ENCODE measurements around the gene ZNF786. TPM values are rescaled to one million over a fixed set of nuclear protein-coding genes. Genes with fewer than 3 reads are reported as not detected.
"Not testable (repeated sequence)": the region's sequence is repeated elsewhere in the genome, so short reads cannot be mapped to it uniquely, and the experiment has no call there.

The ZNF786 gene
- total RNA-seq, 1 donor from 2014 or later: 16.2 TPM

GRCh38 chr7:149050941-149051340, 39.6 kb downstream of the ZNF786 start:
- no peak overlapping the region for H3K4me3 Mint-ChIP-seq
- no peak overlapping the region for H3K27ac Mint-ChIP-seq (ENCODE audit: unreplicated experiment)
- H3K27me3 Mint-ChIP-seq (ENCODE audit: low read depth): no peaks in the 10 kb centered on the region
- no peak for TF ChIP-seq CTCF (conservative IDR thresholded peaks at IDR 0.05)
- DNase-seq (ENCODE audit: low read depth, low spot score): no peak
- H3K36me3 Mint-ChIP-seq (ENCODE audit: low read depth): peaks cover 2% of the 10 kb centered on the region
- H3K9me3 Mint-ChIP-seq: no peaks in the 10 kb centered on the region
- H3K4me1 Mint-ChIP-seq: no peaks in the 10 kb centered on the region

GRCh38 chr7:149048805-149049204, 41.7 kb downstream of the ZNF786 start:
- TF ChIP-seq CTCF (conservative IDR thresholded peaks at IDR 0.05): no peak
- no peak for DNase-seq (ENCODE audit: low read depth, low spot score)
- Mint-ChIP-seq H3K4me3 (no peak overlapping the region), H3K27me3 (ENCODE audit: low read depth) (no peaks in the 10 kb centered on the region), H3K27ac (ENCODE audit: unreplicated experiment) (no peak overlapping the region), H3K9me3 (no peaks in the 10 kb centered on the region), H3K4me1 (no peaks in the 10 kb centered on the region), H3K36me3 (ENCODE audit: low read depth) (peaks cover 2% of the 10 kb centered on the region)

DNA sequence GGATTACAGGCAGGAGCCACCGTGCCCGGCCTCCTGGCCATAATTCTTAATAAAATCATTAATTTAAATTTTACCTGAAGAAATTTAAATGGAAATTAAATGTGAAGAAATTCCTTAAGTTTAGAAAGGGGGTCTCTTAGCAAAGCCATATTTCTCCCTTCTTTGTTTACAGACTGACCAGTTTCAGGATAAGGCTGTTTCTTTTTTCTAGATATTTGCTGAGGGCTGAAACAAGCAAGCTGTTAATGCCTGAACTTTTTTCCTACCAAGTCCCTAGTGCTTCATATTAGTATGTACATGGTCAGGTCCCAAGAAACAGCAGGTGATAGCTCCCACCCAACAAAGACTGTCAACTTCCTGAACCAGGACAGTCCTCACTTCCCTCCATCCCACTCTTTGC, 44.1 kb downstream of the ZNF786 start:
- H3K9me3 Mint-ChIP-seq: no peaks in the 10 kb centered on the region
- H3K27me3 Mint-ChIP-seq (ENCODE audit: low read depth): no peaks in the 10 kb centered on the region
- H3K4me3 Mint-ChIP-seq: no peak overlapping the region
- H3K36me3 Mint-ChIP-seq (ENCODE audit: low read depth): peaks cover 2% of the 10 kb centered on the region
- no peak overlapping the region for H3K27ac Mint-ChIP-seq (ENCODE audit: unreplicated experiment)
- TF ChIP-seq CTCF (conservative IDR thresholded peaks at IDR 0.05): no peak
- no peak for DNase-seq (ENCODE audit: low read depth, low spot score)
- no peaks in the 10 kb centered on the region for H3K4me1 Mint-ChIP-seq

DNA sequence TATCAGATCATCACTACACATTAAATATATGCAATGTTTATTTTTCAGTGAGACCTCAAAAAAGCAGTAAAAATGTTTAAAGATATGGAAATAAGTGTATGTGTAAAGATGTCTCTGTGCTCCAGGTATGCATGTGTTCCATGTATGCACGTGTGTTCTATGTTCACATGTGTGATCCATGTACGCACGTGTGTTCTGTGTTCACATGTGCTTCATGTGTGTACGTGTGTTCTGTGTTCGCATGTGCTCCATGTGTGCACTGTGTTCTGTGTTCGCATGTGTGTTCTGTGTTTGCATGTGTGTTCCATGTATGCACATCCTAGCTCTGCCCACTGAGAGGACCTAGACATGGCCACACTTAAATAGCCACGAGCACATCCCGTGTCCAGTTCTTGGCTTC, 46.6 kb downstream of the ZNF786 start:
- H3K9me3 Mint-ChIP-seq: no peaks in the 10 kb centered on the region
- DNase-seq (ENCODE audit: low read depth, low spot score): no peak
- no peak overlapping the region for H3K27ac Mint-ChIP-seq (ENCODE audit: unreplicated experiment)
- H3K4me1 Mint-ChIP-seq: no peaks in the 10 kb centered on the region
- H3K36me3 Mint-ChIP-seq (ENCODE audit: low read depth): no peaks in the 10 kb centered on the region
- TF ChIP-seq CTCF (conservative IDR thresholded peaks at IDR 0.05): no peak
- no peaks in the 10 kb centered on the region for H3K27me3 Mint-ChIP-seq (ENCODE audit: low read depth)
- H3K4me3 Mint-ChIP-seq: no peak overlapping the region

GRCh38 chr7:149041350-149041749, 49.2 kb downstream of the ZNF786 start:
- Mint-ChIP-seq H3K27me3 (ENCODE audit: low read depth) (no peaks in the 10 kb centered on the region), H3K4me1 (no peaks in the 10 kb centered on the region), H3K27ac (ENCODE audit: unreplicated experiment) (no peak overlapping the region), H3K36me3 (ENCODE audit: low read depth) (peaks cover 6% of the 10 kb centered on the region), H3K9me3 (peaks cover 6% of the 10 kb centered on the region), H3K4me3 (no peak overlapping the region)
- DNase-seq (ENCODE audit: low read depth, low spot score): no peak
- TF ChIP-seq CTCF (conservative IDR thresholded peaks at IDR 0.05): no peak

DNA sequence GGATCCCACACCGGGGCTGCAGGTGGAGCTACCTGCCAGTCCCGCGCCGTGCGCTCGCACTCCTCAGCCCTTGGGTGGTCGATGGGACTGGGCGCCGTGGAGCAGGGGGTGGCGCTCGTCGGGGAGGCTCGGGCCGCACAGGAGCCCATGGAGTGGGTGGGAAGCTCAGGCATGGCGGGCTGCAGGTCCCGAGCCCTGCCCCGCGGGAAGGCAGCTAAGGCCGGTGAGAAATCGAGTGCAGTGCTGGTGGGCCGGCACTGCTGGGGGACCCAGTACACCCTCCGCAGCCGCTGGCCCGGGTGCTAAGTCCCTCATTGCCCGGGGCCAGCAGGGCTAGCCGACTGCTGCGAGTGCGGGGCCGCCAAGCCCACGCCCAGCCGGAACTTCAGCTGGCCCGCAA, 51.9 kb downstream of the ZNF786 start:
- not testable (repeated sequence) for H3K36me3 Mint-ChIP-seq (ENCODE audit: low read depth); H3K27me3 Mint-ChIP-seq (ENCODE audit: low read depth); H3K4me1 Mint-ChIP-seq; H3K4me3 Mint-ChIP-seq; H3K27ac Mint-ChIP-seq (ENCODE audit: unreplicated experiment); H3K9me3 Mint-ChIP-seq; DNase-seq (ENCODE audit: low read depth, low spot score)

Measured in neural crest cell (in vitro differentiated cells).